ENCODE measurements around the gene MAU2.
"Not testable (repeated sequence)": the region's sequence is repeated elsewhere in the genome, so short reads cannot be mapped to it uniquely, and the experiment has no call there.

MAU2 gene

GRCh38 chr19:19372656-19373416, 52.2 kb downstream of the MAU2 start:
- Histone ChIP-seq H3K4me1 (ENCODE audit: control insufficient read depth in 2 of 2, insufficient read depth in 2 of 2, low read length in 2 of 2) (peaks cover 12 to 33% of the 10 kb centered on the region in 2 donors), H3K27me3 (ENCODE audit: control insufficient read depth in 2 of 2, insufficient read depth in 2 of 2, low read length in 2 of 2) (no peaks in the 10 kb centered on the region), H3K27ac (ENCODE audit: low read depth in 2 of 2, low read length in 2 of 2) (peak overlapping the region; percentile 88 to 92), H3K4me3 (ENCODE audit: low read length in 2 of 2) (peak overlapping the region; percentile 58 to 66), H3K36me3 (ENCODE audit: control insufficient read depth in 2 of 2, insufficient read depth in 2 of 2, low read length in 2 of 2) (no peaks in the 10 kb centered on the region), H3K9ac (ENCODE audit: low read depth in 1 of 2, low read length in 2 of 2) (peak overlapping the region; percentile 20 to 65), H3K9me3 (ENCODE audit: control insufficient read depth in 2 of 2, low read length in 2 of 2) (no peaks in the 10 kb centered on the region)

- Histone ChIP-seq H3K27ac (ENCODE audit: low read depth in 2 of 2, low read length in 2 of 2) (no peak overlapping the region), H3K4me3 (ENCODE audit: low read length in 2 of 2) (no peak overlapping the region), H3K9me3 (ENCODE audit: control insufficient read depth in 2 of 2, low read length in 2 of 2) (no peaks in the 10 kb centered on the region), H3K27me3 (ENCODE audit: control insufficient read depth in 2 of 2, insufficient read depth in 2 of 2, low read length in 2 of 2) (no peaks in the 10 kb centered on the region), H3K9ac (ENCODE audit: low read depth in 1 of 2, low read length in 2 of 2) (no peak overlapping the region), H3K4me1 (ENCODE audit: control insufficient read depth in 2 of 2, insufficient read depth in 2 of 2, low read length in 2 of 2) (peaks cover 25 to 46% of the 10 kb centered on the region in 2 donors), H3K36me3 (ENCODE audit: control insufficient read depth in 2 of 2, insufficient read depth in 2 of 2, low read length in 2 of 2) (no peaks in the 10 kb centered on the region)
Observed at GRCh38 chr19:19379527-19379926, 58.9 kb downstream of the MAU2 start.

GRCh38 chr19:19380316-19380715, 59.7 kb downstream of the MAU2 start:
- H3K36me3 ChIP-seq (ENCODE audit: control insufficient read depth in 2 of 2, insufficient read depth in 2 of 2, low read length in 2 of 2); H3K27me3 ChIP-seq (ENCODE audit: control insufficient read depth in 2 of 2, insufficient read depth in 2 of 2, low read length in 2 of 2); H3K4me3 ChIP-seq (ENCODE audit: low read length in 2 of 2); H3K9ac ChIP-seq (ENCODE audit: low read depth in 1 of 2, low read length in 2 of 2); H3K9me3 ChIP-seq (ENCODE audit: control insufficient read depth in 2 of 2, low read length in 2 of 2): not testable (repeated sequence)
- Histone ChIP-seq H3K27ac (ENCODE audit: low read depth in 2 of 2, low read length in 2 of 2) (peak overlapping the region; percentile 76 to 88), H3K4me1 (ENCODE audit: control insufficient read depth in 2 of 2, insufficient read depth in 2 of 2, low read length in 2 of 2) (peaks cover 30 to 46% of the 10 kb centered on the region in 2 donors)

- Histone ChIP-seq H3K4me3 (ENCODE audit: low read length in 2 of 2) (no peak overlapping the region), H3K4me1 (ENCODE audit: control insufficient read depth in 2 of 2, insufficient read depth in 2 of 2, low read length in 2 of 2) (peaks cover 33 to 46% of the 10 kb centered on the region in 2 donors), H3K27ac (ENCODE audit: low read depth in 2 of 2, low read length in 2 of 2) (peak overlapping the region; percentile 76 to 88), H3K9me3 (ENCODE audit: control insufficient read depth in 2 of 2, low read length in 2 of 2) (no peaks in the 10 kb centered on the region), H3K27me3 (ENCODE audit: control insufficient read depth in 2 of 2, insufficient read depth in 2 of 2, low read length in 2 of 2) (no peaks in the 10 kb centered on the region), H3K9ac (ENCODE audit: low read depth in 1 of 2, low read length in 2 of 2) (peak overlapping the region in 1 of 2 donors; percentile 5), H3K36me3 (ENCODE audit: control insufficient read depth in 2 of 2, insufficient read depth in 2 of 2, low read length in 2 of 2) (no peaks in the 10 kb centered on the region)
Observed at GRCh38 chr19:19381007-19381926, 60.6 kb downstream of the MAU2 start.

GRCh38 chr19:19382118-19382517, 61.5 kb downstream of the MAU2 start:
- H3K27me3 ChIP-seq (ENCODE audit: control insufficient read depth in 2 of 2, insufficient read depth in 2 of 2, low read length in 2 of 2), result no peaks in the 10 kb centered on the region
- H3K4me1 ChIP-seq (ENCODE audit: control insufficient read depth in 2 of 2, insufficient read depth in 2 of 2, low read length in 2 of 2), result peaks cover 40 to 52% of the 10 kb centered on the region in 2 donors
- H3K36me3 ChIP-seq (ENCODE audit: control insufficient read depth in 2 of 2, insufficient read depth in 2 of 2, low read length in 2 of 2), result no peaks in the 10 kb centered on the region
- H3K4me3 ChIP-seq (ENCODE audit: low read length in 2 of 2), result no peak overlapping the region
- H3K27ac ChIP-seq (ENCODE audit: low read depth in 2 of 2, low read length in 2 of 2), result peak overlapping the region in 1 of 2 donors; percentile 88
- H3K9me3 ChIP-seq (ENCODE audit: control insufficient read depth in 2 of 2, low read length in 2 of 2), result no peaks in the 10 kb centered on the region
- H3K9ac ChIP-seq (ENCODE audit: low read depth in 1 of 2, low read length in 2 of 2), result no peak overlapping the region

- no peaks in the 10 kb centered on the region for H3K9me3 ChIP-seq (ENCODE audit: control insufficient read depth in 2 of 2, low read length in 2 of 2)
- peak overlapping the region; percentile 75 to 92 for H3K9ac ChIP-seq (ENCODE audit: low read depth in 1 of 2, low read length in 2 of 2)
- H3K36me3 ChIP-seq (ENCODE audit: control insufficient read depth in 2 of 2, insufficient read depth in 2 of 2, low read length in 2 of 2), result no peaks in the 10 kb centered on the region
- peaks cover 35 to 49% of the 10 kb centered on the region in 2 donors for H3K4me1 ChIP-seq (ENCODE audit: control insufficient read depth in 2 of 2, insufficient read depth in 2 of 2, low read length in 2 of 2)
- H3K27me3 ChIP-seq (ENCODE audit: control insufficient read depth in 2 of 2, insufficient read depth in 2 of 2, low read length in 2 of 2), result no peaks in the 10 kb centered on the region
- H3K4me3 ChIP-seq (ENCODE audit: low read length in 2 of 2), result peak overlapping the region; percentile 71 to 73
- H3K27ac ChIP-seq (ENCODE audit: low read depth in 2 of 2, low read length in 2 of 2), result no peak overlapping the region
Observed at GRCh38 chr19:19384486-19384885, 63.9 kb downstream of the MAU2 start.

- no peaks in the 10 kb centered on the region for H3K36me3 ChIP-seq (ENCODE audit: control insufficient read depth in 2 of 2, insufficient read depth in 2 of 2, low read length in 2 of 2)
- H3K27ac ChIP-seq (ENCODE audit: low read depth in 2 of 2, low read length in 2 of 2), result peak overlapping the region; percentile 82 to 87
- H3K9ac ChIP-seq (ENCODE audit: low read depth in 1 of 2, low read length in 2 of 2), result peak overlapping the region; percentile 88 to 92
- H3K4me1 ChIP-seq (ENCODE audit: control insufficient read depth in 2 of 2, insufficient read depth in 2 of 2, low read length in 2 of 2), result peaks cover 37 to 43% of the 10 kb centered on the region in 2 donors
- H3K27me3 ChIP-seq (ENCODE audit: control insufficient read depth in 2 of 2, insufficient read depth in 2 of 2, low read length in 2 of 2), result no peaks in the 10 kb centered on the region
- peak overlapping the region; percentile 81 for H3K4me3 ChIP-seq (ENCODE audit: low read length in 2 of 2)
- H3K9me3 ChIP-seq (ENCODE audit: control insufficient read depth in 2 of 2, low read length in 2 of 2), result no peaks in the 10 kb centered on the region
Observed at GRCh38 chr19:19385131-19385895, 64.7 kb downstream of the MAU2 start.

- no peaks in the 10 kb centered on the region for H3K36me3 ChIP-seq (ENCODE audit: control insufficient read depth in 2 of 2, insufficient read depth in 2 of 2, low read length in 2 of 2)
- peak overlapping the region; percentile 87 to 88 for H3K9ac ChIP-seq (ENCODE audit: low read depth in 1 of 2, low read length in 2 of 2)
- peak overlapping the region; percentile 81 for H3K4me3 ChIP-seq (ENCODE audit: low read length in 2 of 2)
- H3K27me3 ChIP-seq (ENCODE audit: control insufficient read depth in 2 of 2, insufficient read depth in 2 of 2, low read length in 2 of 2), result no peaks in the 10 kb centered on the region
- peaks cover 28 to 34% of the 10 kb centered on the region in 2 donors for H3K4me1 ChIP-seq (ENCODE audit: control insufficient read depth in 2 of 2, insufficient read depth in 2 of 2, low read length in 2 of 2)
- peak overlapping the region; percentile 82 to 87 for H3K27ac ChIP-seq (ENCODE audit: low read depth in 2 of 2, low read length in 2 of 2)
- H3K9me3 ChIP-seq (ENCODE audit: control insufficient read depth in 2 of 2, low read length in 2 of 2), result no peaks in the 10 kb centered on the region
Observed at GRCh38 chr19:19385896-19386869, 65.6 kb downstream of the MAU2 start.

GRCh38 chr19:19387108-19387507, 66.5 kb downstream of the MAU2 start:
- peaks cover 26 to 27% of the 10 kb centered on the region in 2 donors for H3K4me1 ChIP-seq (ENCODE audit: control insufficient read depth in 2 of 2, insufficient read depth in 2 of 2, low read length in 2 of 2)
- H3K9ac ChIP-seq (ENCODE audit: low read depth in 1 of 2, low read length in 2 of 2), result peak overlapping the region; percentile 87 to 88
- H3K27ac ChIP-seq (ENCODE audit: low read depth in 2 of 2, low read length in 2 of 2), result no peak overlapping the region

More at GRCh38 chr19:19387108-19387507, 66.5 kb downstream of the MAU2 start:
- no peaks in the 10 kb centered on the region for H3K27me3 ChIP-seq (ENCODE audit: control insufficient read depth in 2 of 2, insufficient read depth in 2 of 2, low read length in 2 of 2)
- no peaks in the 10 kb centered on the region for H3K9me3 ChIP-seq (ENCODE audit: control insufficient read depth in 2 of 2, low read length in 2 of 2)
- H3K36me3 ChIP-seq (ENCODE audit: control insufficient read depth in 2 of 2, insufficient read depth in 2 of 2, low read length in 2 of 2), result no peaks in the 10 kb centered on the region
- H3K4me3 ChIP-seq (ENCODE audit: low read length in 2 of 2), result peak overlapping the region; percentile 81

Data from mucosa of rectum (tissue), 2 donors.